NOMO-1 treated with dmso at 0.1 percent for 144 hours (cell line): Measurements from ENCODE around the gene PIPOX.

Experiments
- DNase-seq: peaks from one replicate; lab custom pipeline; 2025; ENCODE audit not compliant: unreplicated experiment; lab: John Stamatoyannopoulos, UW

PIPOX gene

DNA sequence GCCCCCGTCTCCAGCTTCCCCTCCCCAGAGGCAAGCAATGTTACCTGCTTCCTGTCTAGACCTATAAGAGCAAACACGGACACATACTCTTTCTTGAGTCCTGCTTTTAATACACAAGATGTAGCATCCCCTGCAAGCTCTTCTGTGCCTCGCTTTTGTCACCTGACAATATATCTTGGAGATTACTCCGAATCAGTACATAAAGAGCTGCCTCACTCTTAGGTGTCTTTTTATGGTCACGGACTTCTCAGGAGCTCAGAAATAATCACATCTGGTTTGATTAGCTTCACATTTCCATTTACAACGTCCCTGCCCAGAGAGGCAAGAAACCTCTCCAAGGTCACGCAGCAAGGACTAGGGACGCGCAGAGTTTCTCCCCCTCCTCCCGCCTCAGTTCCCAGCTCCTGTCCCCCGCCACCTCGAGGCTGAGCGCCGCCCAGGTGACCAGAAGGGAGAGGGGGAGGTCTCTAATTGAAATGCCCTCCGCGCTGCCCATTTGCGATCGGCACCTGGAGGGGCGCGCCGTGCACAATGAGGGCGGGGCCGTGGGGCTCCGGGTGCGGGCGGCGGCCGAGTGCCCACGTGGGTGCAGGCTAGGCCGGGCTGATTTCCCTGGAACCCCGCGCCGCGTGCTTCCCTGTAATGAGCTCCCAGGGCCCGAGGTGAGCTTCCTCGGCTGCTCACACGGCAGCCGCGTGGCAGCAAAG is 23.3 kb upstream of the PIPOX start:
- DNase-seq, result no peak

DNA sequence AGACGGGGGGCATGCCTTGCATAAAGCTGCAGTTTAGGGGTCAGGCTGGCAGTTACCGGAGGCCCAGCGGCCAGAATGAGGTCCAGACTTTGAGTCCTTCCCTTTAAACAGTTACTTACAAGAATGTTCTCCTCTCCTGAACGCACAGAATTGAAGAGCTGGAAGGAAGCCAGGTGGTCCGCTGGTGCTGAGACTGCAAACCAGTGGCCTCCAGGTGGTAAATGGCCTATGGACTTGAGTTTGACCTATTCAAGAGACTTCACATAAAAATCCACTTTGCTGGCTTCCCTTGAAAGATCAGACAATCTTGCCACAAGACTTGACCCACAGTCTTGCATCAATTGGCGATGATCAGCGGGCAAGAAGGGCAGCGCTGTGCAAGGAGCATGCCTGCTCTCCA is 22.4 kb upstream of the PIPOX start:
- DNase-seq, result no peak

- DNase-seq, result no peak
These were observed 21.7 kb upstream of the PIPOX start for GRCh38 chr17:29021226-29021625.

DNA sequence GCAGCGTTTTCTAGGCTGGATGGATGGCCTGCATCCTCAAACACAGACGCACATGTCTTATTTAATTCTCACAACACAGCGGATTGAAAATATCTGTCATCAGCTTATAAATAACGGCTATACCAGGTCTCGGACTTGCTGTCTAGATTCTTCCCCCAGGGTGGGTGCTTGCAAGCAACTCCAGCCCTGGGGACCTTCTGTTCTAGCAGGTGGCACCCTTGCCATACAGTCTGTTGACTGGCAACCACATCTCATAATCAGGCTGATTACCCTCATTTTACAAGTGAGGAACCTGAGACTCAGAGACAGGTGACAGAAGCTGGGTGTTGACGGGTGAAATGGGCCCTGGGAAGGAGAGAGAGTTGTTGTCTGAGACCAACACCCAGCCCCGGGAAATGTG is 20.9 kb upstream of the PIPOX start:
- no peak for DNase-seq

GRCh38 chr17:29024316-29024952 is 18.5 kb upstream of the PIPOX start:
- no peak for DNase-seq

GRCh38 chr17:29031488-29031887 is 11.5 kb upstream of the PIPOX start:
- DNase-seq, result no peak

DNA sequence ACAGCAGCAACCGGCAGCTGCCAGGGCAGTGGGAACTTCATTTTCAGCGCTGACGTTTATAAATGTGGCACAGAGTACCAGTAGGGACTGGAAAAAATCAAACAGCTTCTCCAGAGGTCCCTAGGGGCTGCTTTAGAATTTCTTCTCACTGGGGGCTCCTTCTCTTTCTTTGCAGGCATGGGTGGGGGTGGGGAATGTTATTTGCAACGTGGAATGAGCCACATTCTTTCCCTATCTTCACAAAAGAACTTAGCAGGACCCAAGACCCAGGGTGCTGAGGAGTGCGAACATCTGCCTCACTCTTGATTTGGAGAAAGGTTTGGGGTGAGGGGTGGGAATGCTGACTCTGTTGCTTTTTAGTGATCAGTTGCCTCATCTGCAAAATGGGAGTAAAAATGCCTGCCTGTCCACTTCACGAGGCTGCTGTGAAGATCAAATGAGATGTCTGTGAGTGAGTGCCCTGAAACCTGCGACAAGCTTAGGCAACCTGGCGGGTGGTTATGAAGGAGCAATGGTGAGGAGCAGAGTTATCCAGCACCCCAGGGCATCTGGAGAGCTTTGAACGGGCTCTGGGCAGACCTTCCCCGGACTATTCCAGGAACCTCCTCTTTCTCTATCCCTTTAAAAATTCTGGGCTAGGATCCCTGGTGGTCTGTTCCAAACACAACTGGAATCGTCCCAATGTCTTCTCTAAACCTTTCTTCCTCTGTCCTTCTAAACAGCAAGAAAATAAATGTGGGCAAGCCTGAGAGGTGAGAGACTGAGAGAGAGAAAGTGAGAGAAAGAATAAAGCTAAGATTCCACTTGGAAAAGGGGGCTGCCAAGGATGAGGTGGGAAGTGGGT is 10.7 kb upstream of the PIPOX start:
- no peak for DNase-seq

- DNase-seq, result no peak
These were observed 10.1 kb upstream of the PIPOX start for GRCh38 chr17:29032857-29033197.

GRCh38 chr17:29034510-29034909 is 8.4 kb upstream of the PIPOX start:
- DNase-seq, result no peak

DNA sequence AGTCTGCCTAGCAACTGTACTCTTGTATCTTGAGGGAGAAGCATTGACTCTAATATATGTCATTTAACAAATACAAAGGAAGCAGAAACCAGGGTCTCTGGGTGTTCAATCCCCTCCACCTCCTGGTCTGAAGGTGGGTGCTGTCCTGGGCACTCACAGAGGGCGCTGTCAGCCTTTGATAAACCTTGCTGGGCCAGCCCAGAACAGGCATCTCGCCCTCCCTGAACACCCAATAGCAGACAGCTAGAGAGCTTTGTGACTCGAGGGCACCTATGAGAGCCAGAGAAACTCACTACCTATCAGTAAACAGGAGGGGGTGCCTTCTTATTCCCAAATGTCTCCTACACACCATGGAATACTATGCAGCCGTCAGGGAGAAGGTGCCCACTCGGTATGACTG is 6.4 kb upstream of the PIPOX start:
- no peak for DNase-seq

GRCh38 chr17:29037739-29038084 is 5.2 kb upstream of the PIPOX start:
- DNase-seq, result no peak

DNA sequence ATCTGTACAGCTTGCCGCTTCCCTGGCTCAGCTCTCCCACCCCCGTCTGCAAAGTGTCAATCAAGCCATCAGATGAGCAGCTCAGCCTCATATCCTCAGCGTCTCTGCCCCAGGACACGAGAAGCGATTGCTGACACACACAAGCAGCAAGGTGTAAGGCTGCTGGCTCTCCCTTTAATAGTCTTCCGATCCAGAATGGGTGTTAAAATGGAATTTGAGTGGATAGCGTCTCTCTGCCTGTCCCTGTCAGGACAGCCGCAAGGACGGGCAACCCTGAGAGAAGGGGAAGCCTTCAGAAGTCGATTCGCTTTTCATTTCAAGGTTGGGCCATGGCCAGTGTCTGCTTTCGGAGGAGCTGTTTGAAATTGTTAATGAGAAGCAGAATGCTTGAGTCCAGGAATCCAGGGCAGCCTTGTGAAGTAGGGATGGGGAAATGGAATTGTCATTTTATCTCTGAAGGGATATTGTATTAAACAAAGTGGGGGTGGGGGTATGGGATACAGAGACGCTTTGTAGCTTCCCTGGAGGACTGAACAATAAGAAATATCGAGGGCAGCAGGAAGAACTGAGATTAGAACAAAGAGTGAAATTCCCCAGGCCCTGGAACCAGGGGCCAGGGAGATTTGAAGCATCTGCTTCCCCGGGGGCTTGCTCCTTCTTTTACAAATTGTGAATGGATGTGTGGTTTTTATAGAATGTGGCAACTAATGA is 4.7 kb upstream of the PIPOX start:
- no peak for DNase-seq

DNA sequence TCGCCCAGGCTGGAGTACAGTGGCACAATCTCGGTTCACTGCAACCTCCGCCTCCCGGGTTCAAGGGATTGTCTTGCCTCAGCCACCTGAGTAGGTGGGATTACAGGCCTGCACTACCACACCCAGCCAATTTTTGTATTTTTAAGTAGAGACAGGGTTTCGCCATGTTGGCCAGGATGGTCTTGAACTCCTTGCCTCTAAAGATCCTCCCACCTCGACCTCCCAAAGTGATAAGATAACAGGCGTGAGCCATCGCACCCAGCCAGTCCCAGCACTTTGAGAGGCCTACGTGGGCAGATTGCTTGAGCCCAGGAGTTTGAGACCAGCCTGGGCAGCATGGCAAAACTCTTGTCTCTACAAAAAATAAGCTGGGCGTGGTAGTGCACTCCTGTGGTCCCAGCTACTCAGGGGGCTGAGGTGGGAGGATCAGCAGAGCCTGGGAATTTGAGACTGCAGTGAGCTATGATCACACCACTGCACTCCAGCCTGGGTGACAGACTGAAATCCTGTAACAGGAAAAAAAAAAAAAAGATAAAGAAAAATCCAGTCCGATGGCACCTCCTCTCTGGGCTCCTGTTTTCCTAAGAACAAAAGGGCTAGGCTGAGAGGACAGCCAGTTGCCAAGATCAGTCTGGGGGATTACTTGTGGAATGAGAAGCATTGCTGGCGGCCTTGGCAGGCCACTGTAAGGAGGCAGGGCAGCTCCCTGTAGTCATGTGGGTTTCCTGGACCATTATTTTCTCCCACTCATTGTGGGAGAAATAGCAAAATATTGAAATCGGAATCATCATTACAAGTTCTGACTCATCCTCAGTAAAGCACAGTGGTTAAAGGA is 3.0 kb upstream of the PIPOX start:
- DNase-seq, result no peak

DNA sequence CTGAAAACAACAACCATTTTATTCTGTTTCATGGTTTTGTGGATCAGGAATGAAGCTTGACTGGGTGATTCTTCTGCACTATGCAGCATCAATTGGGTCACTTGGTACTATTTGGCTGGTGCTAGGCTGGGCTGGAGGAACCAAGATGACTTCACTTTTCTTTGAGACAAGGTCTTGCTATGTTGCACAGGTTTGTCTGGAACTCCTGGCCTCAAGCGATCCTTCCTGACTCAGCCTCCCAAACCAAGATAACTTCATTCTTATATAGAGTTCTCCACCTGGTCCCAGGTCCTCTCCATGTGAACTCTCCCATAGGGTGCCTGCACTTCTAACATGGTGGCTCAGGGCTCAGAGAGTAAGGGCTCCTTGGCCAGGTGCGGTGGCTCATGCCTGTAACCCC is 1.9 kb upstream of the PIPOX start:
- DNase-seq, result no peak

DNA sequence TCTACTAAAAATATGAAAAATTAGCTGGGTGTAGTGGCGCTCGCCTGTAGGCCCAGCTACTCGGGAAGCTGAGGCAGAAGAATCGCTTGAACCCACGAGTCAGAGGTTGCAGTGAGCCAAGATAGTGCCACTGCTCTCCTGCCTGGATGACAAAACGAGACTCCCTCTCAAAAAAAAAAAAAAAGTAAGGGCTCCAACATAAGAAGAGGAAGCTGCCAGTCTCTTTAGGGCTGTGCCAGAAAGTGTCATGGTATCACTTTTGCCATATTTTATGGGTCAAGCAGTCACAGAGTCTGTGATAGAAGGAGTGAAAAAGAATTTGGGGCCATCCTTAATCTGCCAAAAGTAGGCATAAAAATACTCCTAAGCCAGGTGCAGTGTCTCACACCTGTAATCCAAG is 1.4 kb upstream of the PIPOX start:
- no peak for DNase-seq

DNA sequence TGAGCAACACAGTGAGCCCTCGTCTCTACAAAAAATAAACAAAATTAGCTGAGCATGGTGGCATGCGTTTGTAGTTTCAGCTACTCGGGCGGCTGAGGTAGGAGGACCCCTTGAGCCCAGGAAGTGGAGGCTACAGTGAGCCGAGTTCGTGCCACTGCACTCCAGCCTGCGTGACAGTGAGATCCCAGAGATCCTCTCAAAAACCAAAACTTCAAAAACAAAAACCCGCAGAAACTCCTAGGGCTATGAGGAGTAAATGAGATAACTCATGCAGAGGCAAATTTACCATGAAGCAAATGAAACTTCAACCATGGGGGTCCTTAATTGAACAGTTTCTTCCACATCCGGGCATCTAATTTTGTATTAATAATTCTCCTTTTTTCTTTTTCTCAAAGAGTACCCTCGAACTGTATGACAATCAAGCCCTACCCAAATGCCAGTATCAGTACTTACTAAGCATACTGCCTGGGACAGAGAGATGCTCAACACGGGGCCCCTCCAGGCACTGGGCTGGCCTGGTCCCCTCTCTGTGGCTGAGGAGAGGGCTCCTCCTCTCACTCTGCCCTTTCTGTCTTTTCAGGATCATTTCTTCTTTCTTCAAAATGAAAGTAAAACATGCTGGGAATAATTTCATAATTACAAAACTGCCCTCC is 789 bp upstream of the PIPOX start:
- no peak for DNase-seq

DNA sequence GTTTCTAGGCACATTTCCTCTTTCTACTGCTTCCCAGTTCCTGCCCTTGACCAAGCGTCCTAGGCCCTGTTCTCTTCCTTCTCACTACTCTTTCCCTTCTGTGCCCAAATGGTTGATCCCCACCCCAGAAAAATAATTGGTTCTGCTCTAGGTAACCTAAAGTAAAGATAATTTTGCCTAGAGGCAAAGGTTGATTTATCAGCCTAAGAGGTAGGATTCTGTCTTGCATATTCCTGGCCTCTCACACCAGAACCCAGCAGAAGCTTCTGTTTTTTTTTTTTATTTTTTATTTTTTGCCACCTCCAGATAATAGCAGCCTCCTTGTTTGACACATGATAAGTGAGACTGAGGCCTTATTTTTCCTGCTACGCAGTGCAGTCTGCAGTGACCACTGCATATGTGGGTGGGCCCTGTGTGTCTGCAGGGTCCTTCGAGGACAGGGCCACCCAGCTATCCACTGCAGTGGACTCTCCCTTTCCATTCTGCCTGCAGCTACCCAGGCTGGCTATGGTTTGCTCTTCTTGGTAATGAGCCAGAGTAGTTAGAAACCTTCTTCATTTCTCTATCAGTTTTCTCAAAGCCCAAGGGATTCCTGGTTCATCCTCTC is 701 bp downstream of the PIPOX start:
- DNase-seq, result no peak

- DNase-seq, result no peak
These were observed 2.1 kb downstream of the PIPOX start for GRCh38 chr17:29045026-29045425.

GRCh38 chr17:29045734-29046472 is 3.0 kb downstream of the PIPOX start:
- DNase-seq, result peak; percentile 17
